Trophoblast cell (in vitro differentiated cells and primary cell): ENCODE measurements around the gene DCP2.
A peak's percentile ranks its signal among the peaks of the same experiment; 100 is the strongest.

ENCODE experiments used
- DNase-seq, 2 donors: peaks; one replicate each; pipeline ENCODE4 v3.0.0-alpha.2; 2016
- H2AFZ ChIP-seq: 2 replicates; pipeline ENCODE4 v1.6.1; 2013; ENCODE audit warnings: low read length, moderate library complexity, mild to moderate bottlenecking; ENCODE audit not compliant: insufficient read depth, poor library complexity
- H2AK5ac ChIP-seq: 2 replicates; pipeline ENCODE4 v1.6.1; 2013; ENCODE audit warnings: mild to moderate bottlenecking, low read length
- H2BK120ac ChIP-seq: 2 replicates; pipeline ENCODE4 v1.6.1; 2013; ENCODE audit warnings: low read length, mild to moderate bottlenecking, moderate library complexity; ENCODE audit not compliant: insufficient read depth, poor library complexity
- H2BK12ac ChIP-seq: 2 replicates; pipeline ENCODE4 v1.6.1; 2013; ENCODE audit warnings: mild to moderate bottlenecking, low read length, moderate library complexity
- H2BK5ac ChIP-seq: 2 replicates; pipeline ENCODE4 v1.6.1; 2013; ENCODE audit warnings: low read length, low read depth, moderate library complexity, mild to moderate bottlenecking; ENCODE audit not compliant: poor library complexity
- H3K14ac ChIP-seq: 2 replicates; pipeline ENCODE4 v1.6.1; 2013; ENCODE audit warnings: mild to moderate bottlenecking, low read length
- H3K18ac ChIP-seq: 2 replicates; pipeline ENCODE4 v1.6.1; 2013; ENCODE audit warnings: mild to moderate bottlenecking, low read length
- H3K23ac ChIP-seq: 2 replicates; pipeline ENCODE4 v1.6.1; 2013; ENCODE audit warnings: low read length
- H3K27ac ChIP-seq: 2 replicates; pipeline ENCODE4 v1.5.1; 2013; ENCODE audit warnings: low read depth, mild to moderate bottlenecking, inconsistent platforms, low read length, moderate library complexity
- H3K27me3 ChIP-seq: 2 replicates; pipeline ENCODE4 v1.6.1; 2013; ENCODE audit warnings: inconsistent platforms, mild to moderate bottlenecking, low read length, moderate library complexity; ENCODE audit not compliant: insufficient read depth
- H3K36me3 ChIP-seq, 2 experiments: 1 replicate in 1 of 2; 2 replicates in 1 of 2; pipeline ENCODE4 v1.6.1; 2013; ENCODE audit warnings: low read length in 2 of 2, mild to moderate bottlenecking in 2 of 2, moderate library complexity in 1 of 2; ENCODE audit not compliant: insufficient read depth in 2 of 2, control insufficient read depth in 1 of 2
- H3K4ac ChIP-seq: 2 replicates; pipeline ENCODE4 v1.6.1; 2013; ENCODE audit warnings: low read depth, mild to moderate bottlenecking, low read length, moderate library complexity
- H3K4me1 ChIP-seq, 2 experiments: 1 replicate in 1 of 2; 2 replicates in 1 of 2; pipeline ENCODE4 v1.6.1; 2013; ENCODE audit warnings: low read length in 2 of 2, mild to moderate bottlenecking in 2 of 2, moderate library complexity in 1 of 2; ENCODE audit not compliant: insufficient read depth in 2 of 2, control insufficient read depth in 1 of 2
- H3K4me2 ChIP-seq: 2 replicates; pipeline ENCODE4 v1.6.1; 2013; ENCODE audit warnings: inconsistent platforms, mild to moderate bottlenecking, low read length, moderate library complexity
- H3K4me3 ChIP-seq: 2 replicates; pipeline ENCODE4 v1.5.1; 2013; ENCODE audit warnings: mild to moderate bottlenecking, low read depth, low read length, inconsistent platforms
- H3K79me1 ChIP-seq: one replicate; pipeline ENCODE4 v1.6.1; 2013; ENCODE audit warnings: low read length
- H3K79me2 ChIP-seq: 2 replicates; pipeline ENCODE4 v1.6.1; 2013; ENCODE audit warnings: low read length, mild to moderate bottlenecking; ENCODE audit not compliant: control insufficient read depth, insufficient read depth, poor library complexity
- H3K9ac ChIP-seq: 2 replicates; pipeline ENCODE4 v1.6.1; 2013; ENCODE audit warnings: mild to moderate bottlenecking, low read length
- H3K9me3 ChIP-seq: 2 replicates; pipeline ENCODE4 v1.6.1; 2013; ENCODE audit warnings: low read depth, mild to moderate bottlenecking, control low read depth, inconsistent platforms, low read length; ENCODE audit not compliant: insufficient read depth
- H4K12ac ChIP-seq: 2 replicates; pipeline ENCODE4 v1.6.1; 2013; ENCODE audit warnings: low read depth, mild to moderate bottlenecking, low read length, moderate library complexity
- H4K8ac ChIP-seq: 2 replicates; pipeline ENCODE4 v1.6.1; 2013; ENCODE audit warnings: low read depth, mild to moderate bottlenecking, low read length, moderate library complexity
- H4K91ac ChIP-seq: one replicate; pipeline ENCODE4 v1.6.1; 2013; ENCODE audit warnings: low read depth, mild to moderate bottlenecking, low read length, moderate library complexity
- WGBS: extraction: QIAGEN DNeasy Blood & Tissue Kit; methylation state at CpG from one replicate; pipeline ENCODE4 v1.1.7; 2013; ENCODE audit warnings: missing lambda C conversion rate; ENCODE audit not compliant: insufficient read length, insufficient coverage; ENCODE audit errors: extremely low coverage; 5-methylcytosine and 5-hydroxymethylcytosine counted together

The DCP2 gene

DNA sequence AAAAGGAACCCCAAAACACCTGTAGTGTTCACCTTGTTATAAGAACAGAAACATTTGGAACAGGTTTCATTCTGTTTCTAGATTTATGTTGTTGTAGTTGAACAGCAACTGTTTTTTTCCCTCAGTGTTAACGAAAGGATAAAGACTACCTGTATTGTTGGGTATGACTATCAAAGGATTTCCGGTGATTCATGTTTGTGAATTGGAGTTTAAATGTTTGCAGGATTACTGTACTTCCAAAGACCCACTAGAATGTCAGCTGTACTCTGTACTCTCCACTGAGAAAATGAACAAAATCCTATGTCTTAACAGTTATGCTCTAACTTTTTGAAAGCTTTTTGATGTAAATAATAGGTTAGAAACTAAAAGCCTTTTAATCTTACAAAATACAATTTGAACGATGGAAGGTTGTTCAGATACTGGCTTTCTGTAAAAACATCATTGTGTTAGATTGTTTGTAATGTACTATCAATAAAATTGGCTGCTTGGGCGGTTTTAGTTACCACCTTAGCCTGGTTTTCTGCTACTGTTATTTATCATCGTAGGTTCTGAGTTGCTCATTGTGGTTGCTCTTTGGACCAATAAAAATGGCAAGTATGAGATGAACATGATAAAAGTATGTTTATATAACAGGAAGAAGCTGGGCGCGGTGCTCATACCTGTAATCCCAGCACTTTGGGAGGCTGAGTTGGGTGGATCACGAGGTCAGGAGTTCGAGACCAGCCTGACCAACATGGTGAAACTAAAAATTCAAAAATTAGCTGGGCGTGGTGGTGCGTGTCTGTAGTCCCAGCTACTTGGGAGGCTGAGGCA is 44.1 kb downstream of the DCP2 start:
- DNase-seq = peak in 1 of 2 donors; percentile 78
- Histone ChIP-seq H3K4me3 (no peak overlapping the region), H2AFZ (no peak overlapping the region), H3K14ac (no peak overlapping the region), H2BK12ac (no peak overlapping the region), H3K4ac (no peak overlapping the region), H3K79me1 (no peaks in the 10 kb centered on the region), H2BK120ac (no peak overlapping the region), H4K91ac (no peak overlapping the region), H3K27ac (no peak overlapping the region), H3K23ac (no peak overlapping the region), H3K9ac (no peak overlapping the region), H3K9me3 (no peaks in the 10 kb centered on the region), H3K18ac (no peak overlapping the region), H2BK5ac (no peak overlapping the region), H3K27me3 (no peaks in the 10 kb centered on the region), H4K12ac (no peak overlapping the region), H2AK5ac (no peak overlapping the region), H4K8ac (no peak overlapping the region), H3K4me2 (no peak overlapping the region), H3K4me1 (no peaks in the 10 kb centered on the region), H3K36me3 (peaks cover 2 to 5% of the 10 kb centered on the region in 2 experiments), H3K79me2 (no peaks in the 10 kb centered on the region)
- no CpG with 5 or more reads among the region's 11 CpGs for WGBS

DNA sequence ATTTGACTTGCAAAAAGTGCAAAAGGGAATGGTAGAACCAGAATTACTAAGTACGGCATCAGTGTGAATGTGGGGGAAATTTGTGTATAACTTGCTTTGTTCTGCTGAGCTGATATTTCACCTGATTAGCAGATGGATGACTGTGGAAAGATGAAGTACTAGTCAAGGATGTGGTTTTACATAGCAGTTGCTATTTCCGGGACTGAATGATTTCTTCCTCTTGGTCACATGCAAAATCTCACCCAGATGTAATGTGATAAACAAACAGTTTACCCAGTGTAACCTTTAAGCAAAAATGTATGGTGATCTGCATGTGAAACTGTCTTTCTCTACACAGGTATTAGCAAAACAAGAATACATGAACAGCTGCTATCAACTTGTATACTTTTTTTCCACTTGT is 46.1 kb downstream of the DCP2 start:
- Histone ChIP-seq H3K79me2 (no peaks in the 10 kb centered on the region), H3K79me1 (no peaks in the 10 kb centered on the region), H3K9me3 (no peaks in the 10 kb centered on the region), H2AK5ac (no peak overlapping the region), H2BK120ac (no peak overlapping the region), H3K27me3 (no peaks in the 10 kb centered on the region), H3K36me3 (peaks cover 8 to 10% of the 10 kb centered on the region in 2 experiments), H3K4me3 (no peak overlapping the region), H4K12ac (no peak overlapping the region), H3K4me1 (no peaks in the 10 kb centered on the region), H2BK12ac (no peak overlapping the region), H3K4me2 (no peak overlapping the region), H2BK5ac (no peak overlapping the region), H3K27ac (no peak overlapping the region), H4K8ac (no peak overlapping the region), H3K4ac (no peak overlapping the region), H3K14ac (no peak overlapping the region), H3K18ac (no peak overlapping the region), H2AFZ (no peak overlapping the region), H4K91ac (no peak overlapping the region), H3K9ac (no peak overlapping the region), H3K23ac (no peak overlapping the region)
- DNase-seq = no peak
- no CpG with 5 or more reads among the region's 2 CpGs for WGBS

DNA sequence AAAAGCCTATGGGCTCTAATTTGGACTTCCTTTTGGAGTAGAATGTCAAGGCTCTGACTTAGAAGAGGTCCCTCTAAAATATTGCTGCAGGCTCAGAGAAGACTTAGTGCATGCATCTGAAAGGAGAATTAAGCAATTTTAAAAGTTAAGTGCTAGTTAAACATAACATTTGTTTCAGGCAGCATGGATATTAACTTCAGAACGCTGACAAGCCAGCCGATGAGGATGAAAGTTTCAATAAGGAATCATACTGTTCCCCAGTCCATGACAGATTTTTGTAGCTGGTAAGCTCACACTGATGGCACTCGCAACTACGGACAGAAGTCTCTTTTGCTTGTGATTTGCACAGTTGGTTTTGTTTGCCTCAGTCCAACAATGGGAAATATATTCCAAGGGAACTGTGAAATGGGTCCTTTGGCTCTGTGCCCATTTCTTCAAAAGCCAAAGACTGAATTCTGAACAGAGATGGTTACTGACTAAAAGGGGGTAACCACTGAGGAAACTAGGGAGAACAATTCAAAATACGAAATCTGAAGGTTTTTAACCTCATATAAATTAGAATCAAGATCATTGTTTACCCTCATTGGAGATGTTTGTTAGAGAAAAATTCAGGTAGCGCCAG is 47.6 kb downstream of the DCP2 start:
- Histone ChIP-seq H3K23ac (no peak overlapping the region), H3K18ac (no peak overlapping the region), H3K27ac (no peak overlapping the region), H2AFZ (no peak overlapping the region), H3K4me3 (no peak overlapping the region), H3K9ac (no peak overlapping the region), H4K12ac (no peak overlapping the region), H4K8ac (no peak overlapping the region), H3K27me3 (no peaks in the 10 kb centered on the region), H3K4me1 (peaks cover 0 to under 1% of the 10 kb centered on the region in 2 experiments), H2AK5ac (no peak overlapping the region), H3K14ac (no peak overlapping the region), H3K9me3 (no peaks in the 10 kb centered on the region), H2BK12ac (no peak overlapping the region), H3K36me3 (peaks cover 8 to 18% of the 10 kb centered on the region in 2 experiments), H4K91ac (no peak overlapping the region), H2BK5ac (no peak overlapping the region), H2BK120ac (no peak overlapping the region), H3K79me2 (no peaks in the 10 kb centered on the region), H3K79me1 (no peaks in the 10 kb centered on the region), H3K4me2 (no peak overlapping the region), H3K4ac (no peak overlapping the region)
- no peak for DNase-seq
- no CpG with 5 or more reads among the region's 6 CpGs for WGBS

DNA sequence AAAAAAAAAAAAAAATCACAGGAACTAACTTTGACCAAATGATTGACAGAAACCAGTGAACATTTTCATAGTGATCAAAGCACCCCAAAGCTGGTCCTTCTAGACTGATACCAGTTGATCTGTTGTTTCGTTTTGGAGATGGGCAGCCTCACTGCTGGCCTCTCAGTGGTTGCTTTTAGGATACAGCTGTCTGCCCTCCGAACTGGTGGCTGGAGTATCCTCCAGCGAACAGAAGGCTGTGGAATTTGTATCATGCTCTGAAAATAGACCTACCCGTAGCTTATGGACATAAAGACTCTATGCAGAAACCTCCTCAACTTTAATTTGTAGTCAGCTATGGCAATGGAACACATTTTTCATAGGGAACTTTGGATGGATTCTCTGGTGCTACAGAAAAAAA is 49.0 kb downstream of the DCP2 start:
- Histone ChIP-seq H3K27me3 (no peaks in the 10 kb centered on the region), H2BK5ac (no peak overlapping the region), H3K4ac (no peak overlapping the region), H3K14ac (no peak overlapping the region), H3K79me1 (peaks cover 3% of the 10 kb centered on the region), H2AFZ (no peak overlapping the region), H4K91ac (no peak overlapping the region), H3K4me3 (no peak overlapping the region), H3K18ac (no peak overlapping the region), H3K9ac (no peak overlapping the region), H3K79me2 (no peaks in the 10 kb centered on the region), H4K8ac (no peak overlapping the region), H2BK12ac (no peak overlapping the region), H4K12ac (no peak overlapping the region), H2AK5ac (no peak overlapping the region), H3K4me1 (peaks cover 6% of the 10 kb centered on the region in 2 experiments), H3K36me3 (peaks cover 8 to 22% of the 10 kb centered on the region in 2 experiments), H2BK120ac (no peak overlapping the region), H3K4me2 (no peak overlapping the region), H3K23ac (no peak overlapping the region), H3K9me3 (no peaks in the 10 kb centered on the region), H3K27ac (no peak overlapping the region)
- no peak for DNase-seq
- no CpG with 5 or more reads among the region's 4 CpGs for WGBS
